ENCODE results near the gene SMR3B.

DNA sequence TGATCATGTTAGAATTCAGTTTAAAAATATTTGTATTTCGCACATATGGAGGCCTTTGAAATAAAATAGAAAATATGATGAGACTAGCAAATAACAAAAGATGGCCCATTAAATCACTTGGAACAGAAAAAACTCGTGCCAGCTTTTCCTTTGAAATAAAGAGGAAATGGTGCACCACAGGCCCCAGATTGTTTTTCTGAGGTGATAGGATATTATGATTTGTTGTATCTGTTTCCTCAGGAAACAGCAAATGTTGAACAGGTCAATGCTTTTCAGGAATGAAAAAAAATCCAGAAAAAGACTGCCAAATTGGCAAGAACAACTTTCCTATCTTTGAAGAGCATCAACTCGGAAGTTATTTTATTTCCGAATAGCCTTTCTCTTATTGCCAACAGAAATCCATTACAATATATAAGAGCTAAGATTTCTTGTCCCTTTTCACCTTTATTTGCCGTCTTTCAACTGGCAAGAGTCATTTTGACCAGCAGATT, at the start of gene SMR3B:
- TF ChIP-seq, protein P1, sequence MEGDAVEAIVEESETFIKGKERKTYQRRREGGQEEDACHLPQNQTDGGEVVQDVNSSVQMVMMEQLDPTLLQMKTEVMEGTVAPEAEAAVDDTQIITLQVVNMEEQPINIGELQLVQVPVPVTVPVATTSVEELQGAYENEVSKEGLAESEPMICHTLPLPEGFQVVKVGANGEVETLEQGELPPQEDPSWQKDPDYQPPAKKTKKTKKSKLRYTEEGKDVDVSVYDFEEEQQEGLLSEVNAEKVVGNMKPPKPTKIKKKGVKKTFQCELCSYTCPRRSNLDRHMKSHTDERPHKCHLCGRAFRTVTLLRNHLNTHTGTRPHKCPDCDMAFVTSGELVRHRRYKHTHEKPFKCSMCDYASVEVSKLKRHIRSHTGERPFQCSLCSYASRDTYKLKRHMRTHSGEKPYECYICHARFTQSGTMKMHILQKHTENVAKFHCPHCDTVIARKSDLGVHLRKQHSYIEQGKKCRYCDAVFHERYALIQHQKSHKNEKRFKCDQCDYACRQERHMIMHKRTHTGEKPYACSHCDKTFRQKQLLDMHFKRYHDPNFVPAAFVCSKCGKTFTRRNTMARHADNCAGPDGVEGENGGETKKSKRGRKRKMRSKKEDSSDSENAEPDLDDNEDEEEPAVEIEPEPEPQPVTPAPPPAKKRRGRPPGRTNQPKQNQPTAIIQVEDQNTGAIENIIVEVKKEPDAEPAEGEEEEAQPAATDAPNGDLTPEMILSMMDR (IDR thresholded peaks at IDR 0.05), result no peak
- TF ChIP-seq, protein P2, sequence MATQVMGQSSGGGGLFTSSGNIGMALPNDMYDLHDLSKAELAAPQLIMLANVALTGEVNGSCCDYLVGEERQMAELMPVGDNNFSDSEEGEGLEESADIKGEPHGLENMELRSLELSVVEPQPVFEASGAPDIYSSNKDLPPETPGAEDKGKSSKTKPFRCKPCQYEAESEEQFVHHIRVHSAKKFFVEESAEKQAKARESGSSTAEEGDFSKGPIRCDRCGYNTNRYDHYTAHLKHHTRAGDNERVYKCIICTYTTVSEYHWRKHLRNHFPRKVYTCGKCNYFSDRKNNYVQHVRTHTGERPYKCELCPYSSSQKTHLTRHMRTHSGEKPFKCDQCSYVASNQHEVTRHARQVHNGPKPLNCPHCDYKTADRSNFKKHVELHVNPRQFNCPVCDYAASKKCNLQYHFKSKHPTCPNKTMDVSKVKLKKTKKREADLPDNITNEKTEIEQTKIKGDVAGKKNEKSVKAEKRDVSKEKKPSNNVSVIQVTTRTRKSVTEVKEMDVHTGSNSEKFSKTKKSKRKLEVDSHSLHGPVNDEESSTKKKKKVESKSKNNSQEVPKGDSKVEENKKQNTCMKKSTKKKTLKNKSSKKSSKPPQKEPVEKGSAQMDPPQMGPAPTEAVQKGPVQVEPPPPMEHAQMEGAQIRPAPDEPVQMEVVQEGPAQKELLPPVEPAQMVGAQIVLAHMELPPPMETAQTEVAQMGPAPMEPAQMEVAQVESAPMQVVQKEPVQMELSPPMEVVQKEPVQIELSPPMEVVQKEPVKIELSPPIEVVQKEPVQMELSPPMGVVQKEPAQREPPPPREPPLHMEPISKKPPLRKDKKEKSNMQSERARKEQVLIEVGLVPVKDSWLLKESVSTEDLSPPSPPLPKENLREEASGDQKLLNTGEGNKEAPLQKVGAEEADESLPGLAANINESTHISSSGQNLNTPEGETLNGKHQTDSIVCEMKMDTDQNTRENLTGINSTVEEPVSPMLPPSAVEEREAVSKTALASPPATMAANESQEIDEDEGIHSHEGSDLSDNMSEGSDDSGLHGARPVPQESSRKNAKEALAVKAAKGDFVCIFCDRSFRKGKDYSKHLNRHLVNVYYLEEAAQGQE (IDR thresholded peaks at IDR 0.05; ENCODE audit: low read depth, low read length), result no peak
- TF ChIP-seq, protein P3, sequence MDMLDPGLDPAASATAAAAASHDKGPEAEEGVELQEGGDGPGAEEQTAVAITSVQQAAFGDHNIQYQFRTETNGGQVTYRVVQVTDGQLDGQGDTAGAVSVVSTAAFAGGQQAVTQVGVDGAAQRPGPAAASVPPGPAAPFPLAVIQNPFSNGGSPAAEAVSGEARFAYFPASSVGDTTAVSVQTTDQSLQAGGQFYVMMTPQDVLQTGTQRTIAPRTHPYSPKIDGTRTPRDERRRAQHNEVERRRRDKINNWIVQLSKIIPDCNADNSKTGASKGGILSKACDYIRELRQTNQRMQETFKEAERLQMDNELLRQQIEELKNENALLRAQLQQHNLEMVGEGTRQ (IDR thresholded peaks at IDR 0.05; ENCODE audit: borderline replicate concordance, low read depth, low read length), result no peak
- TF ChIP-seq EP300 (IDR thresholded peaks at IDR 0.05; ENCODE audit: borderline replicate concordance in 1 of 2, low read depth in 1 of 2, low read length in 1 of 2) (no peak), EZH2phosphoT487 (IDR thresholded peaks at IDR 0.05; ENCODE audit: borderline replicate concordance, low read depth) (no peak)

All from SK-N-SH (cell line).